K562 (cell line): Measurements from ENCODE around the gene HEPACAM2. TPM values are rescaled to one million over a fixed set of nuclear protein-coding genes. Genes with fewer than 3 reads are reported as not detected.
A peak's percentile ranks its signal among the peaks of the same experiment; 100 is the strongest.

Source experiments
- CBFA2T3 ChIP-seq: fragments of 450-650 bp; IDR thresholded peaks from 2 replicates; pipeline ENCODE4 v1.6.1; 2017
- CEBPZ ChIP-seq: fragments of 150-350 bp; IDR thresholded peaks from 2 replicates; pipeline ENCODE4 v1.6.1; 2014; ENCODE audit warnings: low read depth, mild to moderate bottlenecking, low read length, borderline replicate concordance
- CTCFL ChIP-seq: IDR thresholded peaks from 2 replicates; pipeline ENCODE4 v1.6.1; 2011; ENCODE audit warnings: borderline replicate concordance, low read depth, mild to moderate bottlenecking, moderate library complexity, low read length; ENCODE audit not compliant: insufficient read depth, poor library complexity, severe bottlenecking
- CUX1 ChIP-seq: fragments of 200-800 bp; sonication (Bioruptor generic); IDR thresholded peaks from 2 replicates; pipeline ENCODE4 v1.6.1; 2016; ENCODE audit warnings: missing genetic modification characterization, missing compliant biosample characterization
- JUN ChIP-seq, 2 experiments: sonication (generic) in 1 of 2; formaldehyde crosslinking in 1 of 2; IDR thresholded peaks; 2 replicates each; pipeline versions ENCODE4 v1.6.1 to v1.8.0; 2012 to 2022; ENCODE audit warnings: borderline replicate concordance in 2 of 2, mild to moderate bottlenecking in 2 of 2, improper control_type of control experiment in 1 of 2, low read depth in 1 of 2, low read length in 1 of 2, missing genetic modification reagents in 1 of 2
- KLF1 ChIP-seq: fragments of 450-650 bp; IDR thresholded peaks from 2 replicates; pipeline ENCODE4 v1.6.1; 2016; ENCODE audit warnings: missing genetic modification characterization, missing compliant biosample characterization
- NBN ChIP-seq: fragments of 450-650 bp; IDR thresholded peaks from 2 replicates; pipeline ENCODE4 v1.6.1; 2016; ENCODE audit warnings: low read depth, mild to moderate bottlenecking
- SRSF3 ChIP-seq: fragments of 200-400 bp; formaldehyde crosslinking; IDR thresholded peaks from 2 replicates; pipeline ENCODE4 v1.6.1; 2016; ENCODE audit warnings: mild to moderate bottlenecking, low read length, moderate library complexity; ENCODE audit not compliant: insufficient read depth
- TEAD1 ChIP-seq, 2 experiments: fragments of 450-650 bp in 1 of 2; sonication (generic) in 1 of 2; formaldehyde crosslinking; IDR thresholded peaks; 2 replicates each; pipeline versions ENCODE4 v1.4.0 to v1.8.0; 2020 to 2022; ENCODE audit warnings: mild to moderate bottlenecking in 2 of 2, missing genetic modification reagents in 1 of 2
- USF2 ChIP-seq: sonication (generic); formaldehyde crosslinking; IDR thresholded peaks from 2 replicates; pipeline ENCODE4 v1.5.0; 2020; ENCODE audit warnings: missing genetic modification reagents
- ZNF324 ChIP-seq: fragments of 250-450 bp; sonication (Bioruptor Pico); IDR thresholded peaks from 2 replicates; pipeline ENCODE4 v1.4.0; 2020; ENCODE audit warnings: mild to moderate bottlenecking
- polyA plus RNA-seq, 8 experiments: library from polyadenylated mRNA; depleted of rRNA in 4 of 8; stranded (reverse) in 5 of 8; unstranded in 3 of 8; fragments of >200 nt; fragmentation: Nextera tagmentation in 2 of 8; fragmentation: Illumina TruSeq in 1 of 8; extraction: Ambion mirVana in 2 of 8; extraction: Trizol in 1 of 8; gene quantifications; 2 replicates each; pipeline versions ENCODE4 v1.2.1 to v1.2.3, GENCODE V29; 2011 to 2014; ENCODE audit warnings: inconsistent platforms in 1 of 8, missing spikeins in 1 of 8
- total RNA-seq, 7 experiments: library from RNA; depleted of rRNA in 6 of 7; stranded (reverse); fragments of >200 nt in 6 of 7; fragmentation: Illumina TruSeq in 2 of 7; extraction: Trizol in 2 of 7; gene quantifications; 2 replicates each; pipeline versions ENCODE4 v1.2.1 to v1.2.3, GENCODE V29; 2011 to 2021; ENCODE audit warnings: low replicate concordance in 1 of 7

HEPACAM2 gene
- total and polyA plus RNA-seq, 9 of the 15 experiments (the other 6 are each of a cell fraction or from before 2014, with no cell fraction given): 2.0 to 6.5 (median 3.9) TPM

GRCh38 chr7:93231799-93232672, 5.8 kb upstream of the HEPACAM2 start, which contains the start of gene VPS50 (continued):
- TF ChIP-seq CTCFL (no peak), KLF1 (no peak), CBFA2T3 (no peak), CUX1 (peak; percentile 81), CEBPZ (no peak), USF2 (CRISPR knock-in tag) (peak; percentile 100), SRSF3 (no peak), NBN (no peak), JUN (IDR thresholded peaks at IDR 0.05; ENCODE audit: borderline replicate concordance, low read depth, low read length) (peak; percentile 71; the same call in 1 of the 2 replicates), JUN (CRISPR knock-in tag; IDR thresholded peaks at IDR 0.05; ENCODE audit: borderline replicate concordance) (no peak), ZNF324 (CRISPR knock-in tag) (no peak), TEAD1 (CRISPR knock-in tag; IDR thresholded peaks at IDR 0.05) (peak in 1 of 2 experiments; percentile 48; a peak in 1 of 4 replicates)
